ENCODE results near the gene FNIP1.
"Not testable (repeated sequence)": the region's sequence is repeated elsewhere in the genome, so short reads cannot be mapped to it uniquely, and the experiment has no call there.

FNIP1 gene

GRCh38 chr5:131684051-131684450 lies 112.8 kb downstream of the FNIP1 start:
- DNase-seq, result no peak

GRCh38 chr5:131682826-131683225 lies 114.0 kb downstream of the FNIP1 start:
- DNase-seq, result no peak

- DNase-seq, result no peak
These were observed 114.6 kb downstream of the FNIP1 start for GRCh38 chr5:131682175-131682574.

- no peak for DNase-seq
These were observed 116.9 kb downstream of the FNIP1 start for GRCh38 chr5:131679911-131680310.

- DNase-seq, result not testable (repeated sequence)
These were observed 118.5 kb downstream of the FNIP1 start for GRCh38 chr5:131678273-131678672.

GRCh38 chr5:131677115-131677514 lies 119.7 kb downstream of the FNIP1 start:
- DNase-seq, result no peak

- no peak for DNase-seq
These were observed 124.0 kb downstream of the FNIP1 start for GRCh38 chr5:131672776-131673175.

GRCh38 chr5:131671994-131672655 lies 124.7 kb downstream of the FNIP1 start:
- DNase-seq, result no peak

- DNase-seq, result no peak
These were observed 125.4 kb downstream of the FNIP1 start for GRCh38 chr5:131671409-131671808.

GRCh38 chr5:131664929-131665328 lies 131.9 kb downstream of the FNIP1 start:
- no peak for DNase-seq

GRCh38 chr5:131661933-131662332 lies 134.9 kb downstream of the FNIP1 start:
- DNase-seq, result no peak

GRCh38 chr5:131659841-131660240 lies 137.0 kb downstream of the FNIP1 start:
- no peak for DNase-seq

- DNase-seq, result no peak
These were observed 137.5 kb downstream of the FNIP1 start for GRCh38 chr5:131659290-131659689.

GRCh38 chr5:131654776-131655175 lies 142.0 kb downstream of the FNIP1 start:
- DNase-seq, result no peak

GRCh38 chr5:131654309-131654708 lies 142.5 kb downstream of the FNIP1 start:
- no peak for DNase-seq

GRCh38 chr5:131649161-131649560 lies 147.7 kb downstream of the FNIP1 start:
- no peak for DNase-seq

- DNase-seq, result no peak
These were observed 149.6 kb downstream of the FNIP1 start for GRCh38 chr5:131647048-131647769.

GRCh38 chr5:131644822-131645221 lies 152.0 kb downstream of the FNIP1 start:
- DNase-seq, result no peak

- DNase-seq, result no peak
These were observed 152.4 kb downstream of the FNIP1 start for GRCh38 chr5:131644370-131644769.

GRCh38 chr5:131641494-131641893 lies 155.3 kb downstream of the FNIP1 start:
- DNase-seq, result no peak

GRCh38 chr5:131640043-131640856 lies 156.6 kb downstream of the FNIP1 start:
- peak; percentile 44 for DNase-seq

GRCh38 chr5:131639148-131639547 lies 157.7 kb downstream of the FNIP1 start:
- no peak for DNase-seq

- no peak for DNase-seq
These were observed 159.1 kb downstream of the FNIP1 start for GRCh38 chr5:131637694-131638093.
